Body of pancreas (tissue), 4 donors: ENCODE data around the gene TMEM151B.

Source experiments
- POLR2A ChIP-seq, 3 donors: fragments of 450-650 bp; IDR thresholded peaks; one replicate each; pipeline ENCODE4 v1.6.1; 2016; ENCODE audit warnings: antibody characterized with exemption in 3 of 3, mild to moderate bottlenecking in 2 of 3
- TF ChIP-seq, protein P1 (sequence below), 7 experiments: fragments of 450-650 bp in 4 of 7; fragments of 200-600 bp in 3 of 7; sonication (generic) in 3 of 7; IDR thresholded peaks; one replicate each; pipeline ENCODE4 v1.5.1; 2016 to 2019; ENCODE audit warnings: antibody characterized with exemption in 7 of 7

DNA sequence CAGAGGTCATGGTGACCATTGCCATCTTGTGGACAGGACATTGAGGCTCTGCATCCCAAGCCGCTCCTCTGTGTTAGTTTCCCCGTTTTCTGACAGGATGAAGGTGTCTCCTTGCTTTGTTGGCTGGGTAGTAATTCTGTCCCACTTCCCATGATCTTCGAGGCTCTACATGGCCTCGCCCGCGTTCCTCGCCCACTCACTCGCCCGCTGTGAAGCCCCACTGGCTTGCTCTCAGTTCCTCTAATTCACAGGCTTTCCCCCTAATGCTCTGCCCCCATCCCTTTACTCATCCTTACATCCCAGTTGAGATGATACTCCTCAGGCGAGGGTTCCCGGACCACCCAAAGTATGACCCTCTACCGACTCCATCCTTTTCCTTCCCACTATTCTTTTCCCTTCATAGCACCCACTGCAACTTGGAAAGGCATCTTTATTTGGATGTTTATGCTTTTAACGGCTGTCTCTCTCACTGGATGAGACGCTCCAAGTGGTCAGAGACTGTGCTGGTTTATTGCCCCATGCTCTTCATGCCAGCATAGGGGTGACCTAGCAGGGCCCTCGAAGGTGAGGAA lies 12.4 kb upstream of the TMEM151B start:
- TF ChIP-seq, protein P1, sequence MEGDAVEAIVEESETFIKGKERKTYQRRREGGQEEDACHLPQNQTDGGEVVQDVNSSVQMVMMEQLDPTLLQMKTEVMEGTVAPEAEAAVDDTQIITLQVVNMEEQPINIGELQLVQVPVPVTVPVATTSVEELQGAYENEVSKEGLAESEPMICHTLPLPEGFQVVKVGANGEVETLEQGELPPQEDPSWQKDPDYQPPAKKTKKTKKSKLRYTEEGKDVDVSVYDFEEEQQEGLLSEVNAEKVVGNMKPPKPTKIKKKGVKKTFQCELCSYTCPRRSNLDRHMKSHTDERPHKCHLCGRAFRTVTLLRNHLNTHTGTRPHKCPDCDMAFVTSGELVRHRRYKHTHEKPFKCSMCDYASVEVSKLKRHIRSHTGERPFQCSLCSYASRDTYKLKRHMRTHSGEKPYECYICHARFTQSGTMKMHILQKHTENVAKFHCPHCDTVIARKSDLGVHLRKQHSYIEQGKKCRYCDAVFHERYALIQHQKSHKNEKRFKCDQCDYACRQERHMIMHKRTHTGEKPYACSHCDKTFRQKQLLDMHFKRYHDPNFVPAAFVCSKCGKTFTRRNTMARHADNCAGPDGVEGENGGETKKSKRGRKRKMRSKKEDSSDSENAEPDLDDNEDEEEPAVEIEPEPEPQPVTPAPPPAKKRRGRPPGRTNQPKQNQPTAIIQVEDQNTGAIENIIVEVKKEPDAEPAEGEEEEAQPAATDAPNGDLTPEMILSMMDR (IDR thresholded peaks at IDR 0.05) = peak in 2 of 7 experiments; percentile 17 to 24
- no peak for TF ChIP-seq POLR2A (IDR thresholded peaks at IDR 0.05)
